Left ventricle myocardium inferior (tissue), 1 donor: ENCODE data around the gene EEA1. TPM values are rescaled to one million over a fixed set of nuclear protein-coding genes. Genes with fewer than 3 reads are reported as not detected.

Experiments used
- DNase-seq: peaks from one replicate; pipeline ENCODE4 v3.0.0-alpha.2; 2020
- H3K27ac ChIP-seq: fragments of 200-600 bp; replicated peaks from 2 replicates; pipeline ENCODE4 v1.8.0; 2021
- H3K27me3 ChIP-seq: fragments of 200-600 bp; 2 replicates; pipeline ENCODE4 v1.8.0; 2021; ENCODE audit warnings: low read depth
- H3K36me3 ChIP-seq: fragments of 200-600 bp; 2 replicates; pipeline ENCODE4 v1.8.0; 2021
- H3K4me1 ChIP-seq: fragments of 200-600 bp; 2 replicates; pipeline ENCODE4 v1.8.0; 2021
- H3K4me3 ChIP-seq: fragments of 200-600 bp; 2 replicates; pipeline ENCODE4 v1.8.0; 2021; ENCODE audit warnings: mild to moderate bottlenecking, moderate library complexity
- H3K9me3 ChIP-seq: fragments of 200-600 bp; replicated peaks from 2 replicates; pipeline ENCODE4 v1.8.0; 2021
- CTCF ChIP-seq: fragments of 200-600 bp; IDR thresholded peaks from 2 replicates; pipeline ENCODE4 v1.8.0; 2021; ENCODE audit warnings: antibody characterized with exemption, mild to moderate bottlenecking, borderline replicate concordance
- intact Hi-C: fragments of 100-400 bp; cut with micrococcal nuclease; formaldehyde crosslinking; loops from one replicate; pipeline ENCODE4 v1.11.0; 2022
- total RNA-seq: library from RNA; stranded (reverse); fragmentation: NEBNext Ultra II Directional; extraction: Animal tissue kit (Norgen Biotek cat#: 25700); gene quantifications from one replicate; pipeline ENCODE4 v1.2.1, GENCODE V29; 2021
- donor health status: DM: no; HTN: yes; CAD: no; lungs with severe emphysema.

The EEA1 gene
- total RNA-seq, 1 donor from 2014 or later = 23.9 TPM

GRCh38 chr12:92779902-92780301 lies 149.2 kb downstream of the EEA1 start:
- H3K36me3 ChIP-seq = peaks cover 49% of the 10 kb centered on the region
- H3K4me3 ChIP-seq = no peak overlapping the region
- no peak for TF ChIP-seq CTCF
- no peaks in the 10 kb centered on the region for H3K27me3 ChIP-seq
- no peak for DNase-seq
- no peak overlapping the region for H3K27ac ChIP-seq
- intact Hi-C loops = loop anchor here (10.0 kb wide), 1 partner anchor 645 kb away; no protein-coding TSS in a partner anchor
- no peaks in the 10 kb centered on the region for H3K9me3 ChIP-seq
- peaks cover 22% of the 10 kb centered on the region for H3K4me1 ChIP-seq

- Histone ChIP-seq H3K27me3 (no peaks in the 10 kb centered on the region), H3K27ac (peak overlapping the region; percentile 21), H3K4me3 (no peak overlapping the region), H3K4me1 (peaks cover 12% of the 10 kb centered on the region), H3K9me3 (no peaks in the 10 kb centered on the region), H3K36me3 (peaks cover 49% of the 10 kb centered on the region)
- intact Hi-C loops = no loop called here
- TF ChIP-seq CTCF = no peak
- no peak for DNase-seq
These were observed 150.6 kb downstream of the EEA1 start for GRCh38 chr12:92778525-92778924.

- intact Hi-C loops = no loop called here
These were observed 153.7 kb downstream of the EEA1 start for GRCh38 chr12:92775416-92775815.

GRCh38 chr12:92771001-92771400 lies 158.1 kb downstream of the EEA1 start:
- Histone ChIP-seq H3K27ac (no peak overlapping the region), H3K4me1 (peaks cover 26% of the 10 kb centered on the region), H3K27me3 (no peaks in the 10 kb centered on the region), H3K4me3 (no peak overlapping the region), H3K9me3 (no peaks in the 10 kb centered on the region), H3K36me3 (peaks cover 3% of the 10 kb centered on the region)
- TF ChIP-seq CTCF = no peak
- no peak for DNase-seq
- intact Hi-C loops = no loop called here

More at GRCh38 chr12:92775416-92775815, 153.7 kb downstream of the EEA1 start:
- no peak for DNase-seq
- Histone ChIP-seq H3K4me1 (peaks cover 21% of the 10 kb centered on the region), H3K9me3 (no peaks in the 10 kb centered on the region), H3K27me3 (no peaks in the 10 kb centered on the region), H3K27ac (no peak overlapping the region), H3K36me3 (peaks cover 39% of the 10 kb centered on the region), H3K4me3 (no peak overlapping the region)
- TF ChIP-seq CTCF = no peak

GRCh38 chr12:92769124-92769901 lies 159.8 kb downstream of the EEA1 start:
- Histone ChIP-seq H3K27me3 (no peaks in the 10 kb centered on the region), H3K27ac (peak overlapping the region; percentile 54), H3K4me3 (no peak overlapping the region), H3K36me3 (no peaks in the 10 kb centered on the region), H3K4me1 (peaks cover 26% of the 10 kb centered on the region), H3K9me3 (no peaks in the 10 kb centered on the region)
- intact Hi-C loops = no loop called here
- DNase-seq = no peak
- TF ChIP-seq CTCF = no peak
